Keratinocyte (primary cell): ENCODE data around the gene PARVA.

Experiments
- CTCF ChIP-seq, 3 experiments: IDR thresholded peaks in 1 of 3; conservative IDR thresholded peaks in 1 of 3; optimal IDR thresholded peaks in 1 of 3; 2 replicates in 2 of 3; 3 replicates in 1 of 3; pipeline versions ENCODE3 to v1.5.1; 2011; ENCODE audit warnings: low read length in 3 of 3, mild to moderate bottlenecking in 3 of 3, moderate library complexity in 2 of 3, control low read depth in 1 of 3, inconsistent platforms in 1 of 3; ENCODE audit not compliant: insufficient read depth in 2 of 3; ENCODE audit errors: extremely low read depth in 1 of 3
- EZH2 ChIP-seq: IDR thresholded peaks from one replicate; pipeline ENCODE4 v1.6.1; 2012; ENCODE audit warnings: inconsistent platforms, mild to moderate bottlenecking, low read length, moderate library complexity

- TF ChIP-seq CTCF (optimal IDR thresholded peaks at IDR 0.05 in 1 of 3, IDR thresholded peaks at IDR 0.05 in 1 of 3, conservative IDR thresholded peaks at IDR 0.05 in 1 of 3; ENCODE audit: extremely low read depth in 1 of 3, insufficient read depth in 2 of 3, low read length in 3 of 3) (no peak), EZH2 (no peak)
Observed at GRCh38 chr11:12523180-12523924, 146.0 kb downstream of the PARVA start.
